CD4-positive, alpha-beta memory T cell (primary cell): ENCODE results near the gene ZWILCH. TPM values are rescaled to one million over a fixed set of nuclear protein-coding genes. Genes with fewer than 3 reads are reported as not detected.
A peak's percentile ranks its signal among the peaks of the same experiment; 100 is the strongest.

Experiments
- CTCF ChIA-PET: fragments of 350-600 bp; sonication (Branson Sonifier 250); formaldehyde crosslinking; loops from one replicate; lab custom pipeline; 2021; ENCODE audit warnings: inconsistent platforms; ENCODE audit not compliant: partially characterized antibody; lab: Charles Lee
- POLR2A ChIA-PET: fragments of 350-600 bp; sonication (Branson Sonifier 250); formaldehyde crosslinking; loops from one replicate; lab custom pipeline; 2021; ENCODE audit not compliant: partially characterized antibody; lab: Charles Lee
- DNase-seq, 5 donors: peaks; one replicate each; pipeline versions ENCODE4 v3.0.0 to v3.0.0-alpha.2; 2020 to 2022; ENCODE audit warnings: mixed read lengths in 1 of 5
- H3K27ac ChIP-seq: one replicate; pipeline ENCODE4 v1.7.0; 2013; ENCODE audit warnings: low read depth, low read length
- H3K27me3 ChIP-seq: 2 replicates; pipeline ENCODE4 v1.7.0; 2013; ENCODE audit warnings: mild to moderate bottlenecking, low read length, moderate library complexity; ENCODE audit not compliant: insufficient read depth
- H3K36me3 ChIP-seq: 2 replicates; pipeline ENCODE4 v1.7.0; 2013; ENCODE audit warnings: mild to moderate bottlenecking, low read length, moderate library complexity; ENCODE audit not compliant: insufficient read depth
- H3K4me1 ChIP-seq: 2 replicates; pipeline ENCODE4 v1.7.0; 2013; ENCODE audit warnings: mild to moderate bottlenecking, low read length, moderate library complexity; ENCODE audit not compliant: insufficient read depth
- H3K4me3 ChIP-seq, 2 donors: one replicate each; pipeline ENCODE4 v1.7.0; 2013; ENCODE audit warnings: low read length in 2 of 2, mild to moderate bottlenecking in 1 of 2
- H3K9me3 ChIP-seq, 2 donors: one replicate each; pipeline ENCODE4 v1.7.0; 2013; ENCODE audit warnings: low read length in 2 of 2, control low read depth in 1 of 2; ENCODE audit not compliant: control insufficient read depth in 1 of 2
- H3K27ac Mint-ChIP-seq, 7 donors: one replicate each; pipeline ENCODE4 v1.8.0; 2020 to 2021; ENCODE audit warnings: mixed read lengths in 7 of 7, mild to moderate bottlenecking in 6 of 7, inconsistent platforms in 3 of 7, moderate library complexity in 3 of 7
- H3K27me3 Mint-ChIP-seq, 2 donors: one replicate each; pipeline ENCODE4 v1.8.0; 2020 to 2021; ENCODE audit warnings: mixed read lengths in 2 of 2
- H3K36me3 Mint-ChIP-seq, 2 donors: one replicate each; pipeline ENCODE4 v1.8.0; 2020 to 2021; ENCODE audit warnings: mixed read lengths in 2 of 2, inconsistent platforms in 1 of 2, mild to moderate bottlenecking in 1 of 2
- H3K4me1 Mint-ChIP-seq, 4 donors: one replicate each; pipeline ENCODE4 v1.8.0; 2020 to 2021; ENCODE audit warnings: mixed read lengths in 4 of 4, mild to moderate bottlenecking in 1 of 4
- H3K4me3 Mint-ChIP-seq, 8 donors: one replicate each; pipeline ENCODE4 v1.8.0; 2020 to 2021; ENCODE audit warnings: mixed read lengths in 8 of 8, mild to moderate bottlenecking in 7 of 8, moderate library complexity in 6 of 8, inconsistent platforms in 3 of 8
- H3K9me3 Mint-ChIP-seq, 8 donors: one replicate each; pipeline ENCODE4 v1.8.0; 2020 to 2021; ENCODE audit warnings: mixed read lengths in 8 of 8, mild to moderate bottlenecking in 5 of 8, inconsistent platforms in 3 of 8, moderate library complexity in 1 of 8
- intact Hi-C: fragments of 100-400 bp; cut with micrococcal nuclease; formaldehyde crosslinking; loops from one replicate; pipeline ENCODE4 v1.15.1; 2023
- polyA plus RNA-seq, 2 donors: library from polyadenylated mRNA; unstranded; fragments of 300-500 nt; fragmentation: Illumina TruSeq; gene quantifications; one replicate each; pipeline ENCODE4 v1.2.3, GENCODE V29; 2021
- total RNA-seq, 2 experiments: library from RNA; stranded (reverse); gene quantifications; one replicate each; pipeline ENCODE4 v1.2.3, GENCODE V29; 2021

The ZWILCH gene
- total and polyA plus RNA-seq, 4 experiments from 2014 or later = 5.1 to 7.2 (median 6.4) TPM

GRCh38 chr15:66566963-66567531 is 61.9 kb downstream of the ZWILCH start:
- Mint-ChIP-seq H3K4me1 (peaks cover 4 to 7% (median 6%) of the 10 kb centered on the region in 4 donors), H3K27ac (peak overlapping the region in 2 of 7 donors; percentile 2 to 88), H3K9me3 (no peaks in the 10 kb centered on the region), H3K4me3 (peak overlapping the region in 3 of 8 donors; percentile 29 to 72 (median 41)), H3K27me3 (no peaks in the 10 kb centered on the region), H3K36me3 (no peaks in the 10 kb centered on the region)
- intact Hi-C loops = loop anchor here (2.0 to 5.0 kb wide), 2 partner anchors 314 to 1250 kb away; partner anchors contain the start of gene MEGF11
- Histone ChIP-seq H3K9me3 (no peaks in the 10 kb centered on the region), H3K36me3 (no peaks in the 10 kb centered on the region), H3K27me3 (no peaks in the 10 kb centered on the region), H3K27ac (no peak overlapping the region), H3K4me3 (no peak overlapping the region), H3K4me1 (peaks cover 5% of the 10 kb centered on the region)
- CTCF ChIA-PET = interaction anchor here (0.7 to 1.8 kb wide), 7 partner anchors 9 to 587 kb away, joined by 3 to 8 read pairs (median 3); no protein-coding TSS in a partner anchor
- DNase-seq = peak; percentile 40 to 48 (median 46)
- POLR2A ChIA-PET = no interaction called here

GRCh38 chr15:66567897-66568296 is 62.8 kb downstream of the ZWILCH start:
- Mint-ChIP-seq H3K27me3 (no peaks in the 10 kb centered on the region), H3K36me3 (no peaks in the 10 kb centered on the region), H3K4me1 (peaks cover 4 to 7% (median 6%) of the 10 kb centered on the region in 4 donors), H3K9me3 (no peaks in the 10 kb centered on the region), H3K4me3 (peak overlapping the region in 1 of 8 donors; percentile 26), H3K27ac (no peak overlapping the region)
- DNase-seq = no peak
- Histone ChIP-seq H3K27ac (no peak overlapping the region), H3K27me3 (no peaks in the 10 kb centered on the region), H3K4me1 (peaks cover 5% of the 10 kb centered on the region), H3K4me3 (no peak overlapping the region), H3K36me3 (no peaks in the 10 kb centered on the region), H3K9me3 (no peaks in the 10 kb centered on the region)
- intact Hi-C loops = loop anchor here (2.0 to 5.0 kb wide), 2 partner anchors 315 to 1251 kb away; partner anchors contain the start of gene MEGF11
- CTCF ChIA-PET = interaction anchor here (0.9 to 1.8 kb wide), 2 partner anchors 8 to 407 kb away, joined by 3 to 8 read pairs; no protein-coding TSS in a partner anchor
- POLR2A ChIA-PET = no interaction called here

GRCh38 chr15:66569461-66570137 is 64.5 kb downstream of the ZWILCH start:
- no peak overlapping the region for H3K4me3 ChIP-seq
- peaks cover 5% of the 10 kb centered on the region for H3K4me1 ChIP-seq
- intact Hi-C loops = loop anchor here (5.0 kb wide), 1 partner anchor 1252 kb away; no protein-coding TSS in a partner anchor
- H3K27ac ChIP-seq = no peak overlapping the region
- no peak overlapping the region for H3K27ac Mint-ChIP-seq
- no peaks in the 10 kb centered on the region for H3K27me3 ChIP-seq
- no peaks in the 10 kb centered on the region for H3K36me3 ChIP-seq
- H3K9me3 ChIP-seq = no peaks in the 10 kb centered on the region
- no peaks in the 10 kb centered on the region for H3K27me3 Mint-ChIP-seq
- peaks cover 4 to 7% (median 6%) of the 10 kb centered on the region in 4 donors for H3K4me1 Mint-ChIP-seq
- POLR2A ChIA-PET = no interaction called here
- DNase-seq = no peak
- CTCF ChIA-PET = interaction anchor here (0.7 kb wide), 1 partner anchor 480 kb away, joined by 3 read pairs; no protein-coding TSS in a partner anchor
- no peak overlapping the region for H3K4me3 Mint-ChIP-seq
- no peaks in the 10 kb centered on the region for H3K9me3 Mint-ChIP-seq
- H3K36me3 Mint-ChIP-seq = no peaks in the 10 kb centered on the region

GRCh38 chr15:66570327-66570726 is 65.2 kb downstream of the ZWILCH start:
- Mint-ChIP-seq H3K27ac (no peak overlapping the region), H3K4me1 (peaks cover 3 to 7% (median 6%) of the 10 kb centered on the region in 4 donors), H3K27me3 (no peaks in the 10 kb centered on the region), H3K36me3 (no peaks in the 10 kb centered on the region), H3K4me3 (no peak overlapping the region), H3K9me3 (no peaks in the 10 kb centered on the region)
- POLR2A ChIA-PET = no interaction called here
- Histone ChIP-seq H3K27me3 (no peaks in the 10 kb centered on the region), H3K36me3 (no peaks in the 10 kb centered on the region), H3K4me1 (peaks cover 5% of the 10 kb centered on the region), H3K4me3 (no peak overlapping the region), H3K27ac (no peak overlapping the region), H3K9me3 (no peaks in the 10 kb centered on the region)
- CTCF ChIA-PET = interaction anchor here (0.6 kb wide), 1 partner anchor 1479 kb away, joined by 3 read pairs; no protein-coding TSS in a partner anchor
- DNase-seq = no peak
- intact Hi-C loops = no loop called here

- ChIA-PET CTCF (interaction anchor here (0.6 kb wide), 1 partner anchor 1479 kb away, joined by 3 read pairs; no protein-coding TSS in a partner anchor), POLR2A (no interaction called here)
- Mint-ChIP-seq H3K9me3 (no peaks in the 10 kb centered on the region), H3K27ac (no peak overlapping the region), H3K27me3 (no peaks in the 10 kb centered on the region), H3K4me1 (peaks cover 3 to 7% (median 6%) of the 10 kb centered on the region in 4 donors), H3K36me3 (no peaks in the 10 kb centered on the region), H3K4me3 (no peak overlapping the region)
- DNase-seq = no peak
- Histone ChIP-seq H3K4me3 (no peak overlapping the region), H3K27ac (no peak overlapping the region), H3K27me3 (no peaks in the 10 kb centered on the region), H3K36me3 (no peaks in the 10 kb centered on the region), H3K9me3 (no peaks in the 10 kb centered on the region), H3K4me1 (peaks cover 5% of the 10 kb centered on the region)
- intact Hi-C loops = no loop called here
Measured at GRCh38 chr15:66570842-66571478, 65.8 kb downstream of the ZWILCH start.

GRCh38 chr15:66572146-66572545 is 67.0 kb downstream of the ZWILCH start:
- peaks cover under 1 to 2% (median 1%) of the 10 kb centered on the region in 4 donors for H3K4me1 Mint-ChIP-seq
- no peaks in the 10 kb centered on the region for H3K9me3 ChIP-seq
- intact Hi-C loops = no loop called here
- H3K4me3 Mint-ChIP-seq = no peak overlapping the region
- no peaks in the 10 kb centered on the region for H3K27me3 ChIP-seq
- ChIA-PET CTCF (no interaction called here), POLR2A (no interaction called here)
- peaks cover 2% of the 10 kb centered on the region for H3K4me1 ChIP-seq
- H3K9me3 Mint-ChIP-seq = no peaks in the 10 kb centered on the region
- no peaks in the 10 kb centered on the region for H3K36me3 Mint-ChIP-seq
- H3K27ac ChIP-seq = no peak overlapping the region
- H3K36me3 ChIP-seq = no peaks in the 10 kb centered on the region
- H3K4me3 ChIP-seq = no peak overlapping the region
- DNase-seq = no peak
- H3K27ac Mint-ChIP-seq = no peak overlapping the region
- H3K27me3 Mint-ChIP-seq = no peaks in the 10 kb centered on the region

GRCh38 chr15:66573348-66573718 is 68.2 kb downstream of the ZWILCH start:
- Mint-ChIP-seq H3K36me3 (no peaks in the 10 kb centered on the region), H3K4me3 (no peak overlapping the region), H3K4me1 (no peaks in the 10 kb centered on the region), H3K9me3 (no peaks in the 10 kb centered on the region), H3K27me3 (no peaks in the 10 kb centered on the region), H3K27ac (no peak overlapping the region)
- no peak for DNase-seq
- no peaks in the 10 kb centered on the region for H3K4me1 ChIP-seq
- ChIA-PET POLR2A (no interaction called here), CTCF (no interaction called here)
- H3K27me3 ChIP-seq = no peaks in the 10 kb centered on the region
- no peaks in the 10 kb centered on the region for H3K9me3 ChIP-seq
- H3K36me3 ChIP-seq = no peaks in the 10 kb centered on the region
- no peak overlapping the region for H3K4me3 ChIP-seq
- intact Hi-C loops = no loop called here
- H3K27ac ChIP-seq = no peak overlapping the region
